Ascending aorta (tissue), 2 donors: Measurements from ENCODE around the gene GAGE12G. TPM values are rescaled to one million over a fixed set of nuclear protein-coding genes. Genes with fewer than 3 reads are reported as not detected.
"Not testable (repeated sequence)": the region's sequence is repeated elsewhere in the genome, so short reads cannot be mapped to it uniquely, and the experiment has no call there.

ENCODE experiments used
- DNase-seq, 2 donors: peaks; one replicate each; pipeline ENCODE4 v3.0.0-alpha.2; 2019; ENCODE audit warnings: low spot score in 2 of 2
- H3K27ac ChIP-seq, 2 donors: fragments of 200-600 bp; sonication (generic); one replicate each; pipeline ENCODE4 v1.5.1; 2016 to 2017; ENCODE audit warnings: mild to moderate bottlenecking in 1 of 2
- H3K27me3 ChIP-seq: fragments of 200-600 bp; sonication (generic); one replicate; pipeline ENCODE4 v1.5.1; 2017
- H3K36me3 ChIP-seq, 2 donors: fragments of 200-600 bp; sonication (generic); one replicate each; pipeline ENCODE4 v1.5.1; 2016
- H3K4me1 ChIP-seq, 2 donors: fragments of 200-600 bp; sonication (generic); one replicate each; pipeline ENCODE4 v1.5.1; 2016 to 2017; ENCODE audit warnings: mild to moderate bottlenecking in 1 of 2
- H3K4me3 ChIP-seq, 2 donors: fragments of 200-600 bp; sonication (generic); one replicate each; pipeline ENCODE4 v1.5.1; 2016 to 2017; ENCODE audit warnings: mild to moderate bottlenecking in 1 of 2
- H3K9me3 ChIP-seq, 2 donors: fragments of 200-600 bp; sonication (generic); one replicate each; pipeline ENCODE4 v1.5.1; 2016
- intact Hi-C: fragments of 100-400 bp; cut with DNase I; formaldehyde crosslinking; loops from one replicate; pipeline ENCODE4 v1.15.1; 2023
- total RNA-seq: library from RNA; depleted of rRNA; stranded (reverse); fragments of >200 nt; gene quantifications from one replicate; pipeline ENCODE4 v1.1.0, GENCODE V29; 2016

GAGE12G gene
- not detected for total RNA-seq

GRCh38 chrX:49570100-49570499 lies at the start of gene GAGE12G:
Gene GAGE12G, plus strand, starts transcription at chrX:49570400. Its CDS starts 1,155 bp downstream, at chrX:49571555.
- intact Hi-C loops, H3K27ac ChIP-seq, DNase-seq, H3K4me3 ChIP-seq, H3K4me1 ChIP-seq, H3K9me3 ChIP-seq, H3K36me3 ChIP-seq, H3K27me3 ChIP-seq: not testable (repeated sequence)

- not testable (repeated sequence) for H3K27me3 ChIP-seq
Observed at GRCh38 chrX:49531877-49532276, 38.3 kb upstream of the GAGE12G start, which contains the start of gene GAGE12C. Gene GAGE12C, plus strand, starts transcription at chrX:49532177. Its CDS starts 1,155 bp downstream, at chrX:49533332.

GRCh38 chrX:49541433-49541832 lies 28.8 kb upstream of the GAGE12G start, which contains the start of gene GAGE12D:
Gene GAGE12D, plus strand, starts transcription at chrX:49541733. Its CDS starts 1,155 bp downstream, at chrX:49542888.
- H3K36me3 ChIP-seq, H3K27ac ChIP-seq, H3K4me3 ChIP-seq, DNase-seq, H3K9me3 ChIP-seq, H3K4me1 ChIP-seq, H3K27me3 ChIP-seq, intact Hi-C loops: not testable (repeated sequence)

More at GRCh38 chrX:49531877-49532276, 38.3 kb upstream of the GAGE12G start, which contains the start of gene GAGE12C:
- H3K36me3 ChIP-seq, H3K4me1 ChIP-seq, H3K27ac ChIP-seq, DNase-seq, H3K9me3 ChIP-seq, H3K4me3 ChIP-seq, intact Hi-C loops: not testable (repeated sequence)

- H3K27ac ChIP-seq, intact Hi-C loops, H3K36me3 ChIP-seq, H3K27me3 ChIP-seq, H3K9me3 ChIP-seq, H3K4me3 ChIP-seq, DNase-seq, H3K4me1 ChIP-seq: not testable (repeated sequence)
Observed at GRCh38 chrX:49550989-49551388, 19.2 kb upstream of the GAGE12G start, which contains the start of gene GAGE12E. Gene GAGE12E, plus strand, starts transcription at chrX:49551289. Its CDS starts 1,155 bp downstream, at chrX:49552444.

GRCh38 chrX:49560542-49560941 lies 9.7 kb upstream of the GAGE12G start, which contains the start of gene GAGE12F:
Gene GAGE12F, plus strand, starts transcription at chrX:49560842. Its CDS starts 1,155 bp downstream, at chrX:49561997.
- H3K9me3 ChIP-seq, H3K4me3 ChIP-seq, intact Hi-C loops, H3K27me3 ChIP-seq, H3K36me3 ChIP-seq, DNase-seq, H3K4me1 ChIP-seq, H3K27ac ChIP-seq: not testable (repeated sequence)

- DNase-seq, H3K4me3 ChIP-seq, H3K9me3 ChIP-seq, H3K4me1 ChIP-seq, H3K27ac ChIP-seq, H3K36me3 ChIP-seq, intact Hi-C loops, H3K27me3 ChIP-seq: not testable (repeated sequence)
Observed at GRCh38 chrX:49568728-49569127, 1.5 kb upstream of the GAGE12G start.

- H3K4me3 ChIP-seq, H3K36me3 ChIP-seq, H3K27ac ChIP-seq, DNase-seq, H3K4me1 ChIP-seq, intact Hi-C loops, H3K27me3 ChIP-seq, H3K9me3 ChIP-seq: not testable (repeated sequence)
Observed at GRCh38 chrX:49569152-49569551, 1.0 kb upstream of the GAGE12G start.

GRCh38 chrX:49579649-49580048 lies 9.4 kb downstream of the GAGE12G start, which contains the start of gene GAGE12H:
Gene GAGE12H, plus strand, starts transcription at chrX:49579949. Its CDS starts 1,155 bp downstream, at chrX:49581104.
- H3K4me3 ChIP-seq, H3K36me3 ChIP-seq, intact Hi-C loops, H3K27ac ChIP-seq, H3K9me3 ChIP-seq, DNase-seq, H3K4me1 ChIP-seq, H3K27me3 ChIP-seq: not testable (repeated sequence)

GRCh38 chrX:49589196-49589595 lies 19.0 kb downstream of the GAGE12G start, which contains the start of gene GAGE2A:
Gene GAGE2A, plus strand, starts transcription at chrX:49589496. Its CDS starts 1,155 bp downstream, at chrX:49590651.
- DNase-seq, intact Hi-C loops, H3K4me3 ChIP-seq, H3K27ac ChIP-seq, H3K4me1 ChIP-seq, H3K36me3 ChIP-seq, H3K9me3 ChIP-seq, H3K27me3 ChIP-seq: not testable (repeated sequence)

- DNase-seq: peak in 1 of 2 donors; percentile 72
- H3K27ac ChIP-seq, H3K36me3 ChIP-seq, H3K4me3 ChIP-seq, H3K4me1 ChIP-seq, H3K27me3 ChIP-seq, H3K9me3 ChIP-seq, intact Hi-C loops: not testable (repeated sequence)
Observed at GRCh38 chrX:49589769-49590478, 19.7 kb downstream of the GAGE12G start.

- H3K27ac ChIP-seq, DNase-seq, H3K4me1 ChIP-seq, intact Hi-C loops, H3K36me3 ChIP-seq, H3K27me3 ChIP-seq, H3K9me3 ChIP-seq, H3K4me3 ChIP-seq: not testable (repeated sequence)
Observed at GRCh38 chrX:49590488-49590887, 20.3 kb downstream of the GAGE12G start.

- H3K27me3 ChIP-seq, DNase-seq, intact Hi-C loops: not testable (repeated sequence)
Observed at GRCh38 chrX:49598720-49599119, 28.5 kb downstream of the GAGE12G start, which contains the start of gene GAGE1. Gene GAGE1, plus strand, starts transcription at chrX:49599020. Its CDS starts 1,155 bp downstream, at chrX:49600175.

More at GRCh38 chrX:49598720-49599119, 28.5 kb downstream of the GAGE12G start, which contains the start of gene GAGE1:
- H3K27ac ChIP-seq, H3K36me3 ChIP-seq, H3K9me3 ChIP-seq, H3K4me3 ChIP-seq, H3K4me1 ChIP-seq: not testable (repeated sequence)
